ENCODE results near the gene KIAA0825.

DNA sequence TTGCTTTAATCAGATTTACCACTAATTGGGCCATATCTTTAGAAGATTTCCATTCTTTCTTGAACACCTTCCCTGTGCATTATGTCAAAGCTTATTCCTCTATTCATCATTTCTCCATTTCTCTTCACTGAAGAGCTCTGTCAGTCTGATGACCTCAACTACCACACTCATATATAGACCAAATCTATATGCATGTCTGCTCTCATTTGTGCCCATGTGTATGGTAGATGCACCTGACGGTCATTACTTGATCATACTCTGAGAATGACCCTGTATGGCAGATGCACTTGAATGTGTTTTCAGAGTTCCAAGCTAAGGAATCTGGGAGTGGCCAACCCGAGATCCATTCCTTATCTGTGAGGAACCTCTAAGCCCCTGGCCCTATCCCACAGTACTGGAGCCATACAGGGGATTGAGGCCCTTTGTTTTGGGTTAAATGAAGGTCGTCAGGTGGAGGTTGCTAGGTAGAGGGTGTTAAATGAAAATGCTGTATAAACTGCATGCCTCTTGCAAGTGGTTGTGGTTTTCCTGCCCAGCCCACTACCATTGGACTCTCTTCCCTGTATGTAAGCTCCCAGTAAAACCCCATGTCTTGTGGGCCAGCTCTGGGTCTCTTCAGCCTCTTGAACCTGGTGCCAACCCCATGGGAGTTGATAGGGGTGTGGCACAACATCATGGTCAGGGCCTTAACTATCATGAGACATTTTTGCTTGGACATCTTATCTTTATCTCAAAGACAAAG, 229.5 kb downstream of the KIAA0825 start:
- no peak for TF ChIP-seq EZH2 (IDR thresholded peaks at IDR 0.05; ENCODE audit: borderline replicate concordance, low read depth, low read length, severe bottlenecking)
- TF ChIP-seq, protein P1, sequence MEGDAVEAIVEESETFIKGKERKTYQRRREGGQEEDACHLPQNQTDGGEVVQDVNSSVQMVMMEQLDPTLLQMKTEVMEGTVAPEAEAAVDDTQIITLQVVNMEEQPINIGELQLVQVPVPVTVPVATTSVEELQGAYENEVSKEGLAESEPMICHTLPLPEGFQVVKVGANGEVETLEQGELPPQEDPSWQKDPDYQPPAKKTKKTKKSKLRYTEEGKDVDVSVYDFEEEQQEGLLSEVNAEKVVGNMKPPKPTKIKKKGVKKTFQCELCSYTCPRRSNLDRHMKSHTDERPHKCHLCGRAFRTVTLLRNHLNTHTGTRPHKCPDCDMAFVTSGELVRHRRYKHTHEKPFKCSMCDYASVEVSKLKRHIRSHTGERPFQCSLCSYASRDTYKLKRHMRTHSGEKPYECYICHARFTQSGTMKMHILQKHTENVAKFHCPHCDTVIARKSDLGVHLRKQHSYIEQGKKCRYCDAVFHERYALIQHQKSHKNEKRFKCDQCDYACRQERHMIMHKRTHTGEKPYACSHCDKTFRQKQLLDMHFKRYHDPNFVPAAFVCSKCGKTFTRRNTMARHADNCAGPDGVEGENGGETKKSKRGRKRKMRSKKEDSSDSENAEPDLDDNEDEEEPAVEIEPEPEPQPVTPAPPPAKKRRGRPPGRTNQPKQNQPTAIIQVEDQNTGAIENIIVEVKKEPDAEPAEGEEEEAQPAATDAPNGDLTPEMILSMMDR (IDR thresholded peaks at IDR 0.05; ENCODE audit: borderline replicate concordance, extremely low read depth, low read length, poor library complexity, severe bottlenecking) = no peak
